GM20000 (cell line): ENCODE measurements around the gene HOOK1.
"Not testable (repeated sequence)": the region's sequence is repeated elsewhere in the genome, so short reads cannot be mapped to it uniquely, and the experiment has no call there.

Experiments used
- DNase-seq: peaks from one replicate; pipeline ENCODE4 v3.0.0; 2012; ENCODE audit warnings: low spot score
- CTCF ChIP-seq: IDR thresholded peaks from 2 replicates; pipeline ENCODE4 v1.5.1; 2012; ENCODE audit warnings: mild to moderate bottlenecking, control low read depth; ENCODE audit errors: extremely low read depth, missing control alignments

Gene HOOK1

GRCh38 chr1:59846895-59847282 is 32.1 kb downstream of the HOOK1 start:
- TF ChIP-seq CTCF: no peak

DNA sequence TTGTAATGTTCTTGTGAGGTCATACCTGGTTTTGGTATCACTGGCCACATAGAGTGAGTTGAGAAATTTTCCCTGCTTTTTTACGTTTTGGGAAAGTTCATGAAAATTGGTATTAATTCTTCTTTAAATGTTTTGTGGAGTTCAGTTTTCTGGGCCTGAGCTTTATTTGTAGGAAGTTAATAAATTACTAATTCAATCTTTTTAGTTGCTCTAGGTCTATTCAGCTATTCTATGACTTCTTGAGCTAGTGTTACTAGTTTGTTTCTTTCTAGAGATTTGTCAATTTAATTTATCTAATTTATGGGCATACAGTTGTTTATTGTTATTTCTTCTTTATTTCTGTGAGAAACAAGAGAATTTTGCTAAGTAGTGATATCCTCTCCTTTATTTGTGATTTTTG is 37.4 kb downstream of the HOOK1 start:
- DNase-seq: no peak

More at GRCh38 chr1:59846895-59847282, 32.1 kb downstream of the HOOK1 start:
- DNase-seq: no peak

GRCh38 chr1:59855297-59855696 is 40.5 kb downstream of the HOOK1 start:
- not testable (repeated sequence) for DNase-seq

More for the DNA sequence above, 37.4 kb downstream of the HOOK1 start:
- TF ChIP-seq CTCF: no peak

GRCh38 chr1:59856725-59857338 is 42.1 kb downstream of the HOOK1 start:
- no peak for DNase-seq
- no peak for TF ChIP-seq CTCF

DNA sequence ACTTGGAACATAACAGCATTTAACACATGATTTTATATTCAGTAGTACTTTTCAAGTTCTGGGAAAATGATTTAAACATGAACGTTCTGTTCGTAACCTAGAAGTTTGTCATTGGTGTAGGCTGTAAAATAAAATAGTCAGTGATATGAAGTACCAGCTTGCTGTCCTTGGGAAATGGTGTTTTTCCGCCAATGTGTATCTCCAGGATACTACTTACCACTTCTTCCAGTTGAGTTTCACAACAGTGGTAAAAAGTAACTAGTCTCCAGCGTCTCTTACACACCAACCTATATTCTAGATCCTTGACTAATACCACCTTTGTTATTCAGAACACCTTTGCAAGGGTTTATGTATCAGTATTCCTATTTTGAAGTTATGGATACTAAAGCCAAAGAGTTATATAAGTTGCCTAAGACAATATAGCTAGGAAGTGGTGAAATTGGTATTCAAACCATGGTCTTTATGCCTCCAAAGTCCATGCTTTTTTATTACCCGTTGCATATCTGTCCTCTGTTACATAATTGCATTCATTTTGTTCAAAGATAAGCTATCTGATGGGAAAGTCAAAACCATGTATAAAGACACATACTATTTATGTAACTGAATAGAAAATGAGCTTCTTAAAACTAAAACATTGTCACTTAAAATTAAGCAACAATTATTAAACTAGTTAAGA is 43.1 kb downstream of the HOOK1 start:
- no peak for TF ChIP-seq CTCF
- DNase-seq: no peak

DNA sequence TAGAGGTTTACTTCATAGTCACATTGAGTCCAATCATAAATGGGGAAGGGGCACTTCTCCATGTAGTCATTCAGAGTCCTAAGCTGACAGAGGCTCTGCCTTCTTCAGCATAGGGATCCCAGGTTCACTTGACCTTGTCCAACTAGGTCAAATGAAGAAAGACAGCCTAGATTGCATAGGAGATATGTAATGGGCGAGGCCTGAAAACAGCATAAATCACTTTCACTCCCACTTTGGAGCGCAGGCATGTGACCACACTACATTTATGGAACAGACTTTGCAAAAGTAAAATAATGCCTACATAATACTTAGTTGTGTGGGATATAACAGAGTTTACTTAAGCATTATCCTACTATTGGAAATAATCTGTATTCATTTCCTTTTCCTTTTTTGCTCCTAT is 51.7 kb downstream of the HOOK1 start:
- no peak for DNase-seq
- TF ChIP-seq CTCF: no peak

- TF ChIP-seq CTCF: no peak
- DNase-seq: no peak
Measured at GRCh38 chr1:59871746-59872145, 57.0 kb downstream of the HOOK1 start.

DNA sequence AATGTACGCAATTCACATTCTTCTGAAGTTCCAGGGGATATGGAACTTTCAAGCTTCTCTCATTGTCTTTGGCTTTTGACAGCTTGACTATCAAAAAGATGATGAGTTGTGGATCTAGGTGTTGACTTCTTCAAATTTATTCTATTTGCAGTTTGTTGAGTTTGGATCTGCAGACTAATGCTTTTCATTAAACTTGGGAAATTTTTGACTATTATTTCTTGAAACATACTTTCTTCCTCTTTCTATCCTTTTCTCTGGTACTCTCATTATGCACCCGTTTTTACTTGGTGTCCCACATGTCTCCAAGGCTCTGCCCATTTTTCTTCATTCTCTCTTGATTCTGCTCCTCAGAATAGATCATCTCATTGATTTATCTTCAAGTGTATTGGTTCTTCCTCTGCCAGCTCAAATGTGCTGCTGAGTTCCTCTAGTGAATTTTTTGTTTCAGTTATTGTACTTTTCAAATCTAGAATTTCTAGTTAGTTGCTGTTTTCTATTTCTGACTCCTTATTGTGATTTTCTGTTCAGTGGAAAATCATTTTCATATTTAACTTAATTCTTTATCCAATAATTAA is 62.4 kb downstream of the HOOK1 start:
- no peak for DNase-seq
- TF ChIP-seq CTCF: no peak
